Adrenal gland (tissue), 5 donors: Measurements from ENCODE around the gene QSER1.

Experiments used
- CTCF ChIP-seq, 6 experiments: fragments of 450-650 bp in 4 of 6; fragments of 200-600 bp in 2 of 6; sonication (generic) in 1 of 6; IDR thresholded peaks; 1 replicate in 5 of 6; 2 replicates in 1 of 6; pipeline versions ENCODE4 v1.5.1 to v1.8.0; 2016 to 2021; ENCODE audit warnings: antibody characterized with exemption in 6 of 6, mild to moderate bottlenecking in 2 of 6, moderate library complexity in 1 of 6
- POLR2A ChIP-seq, 2 donors: fragments of 450-650 bp; IDR thresholded peaks; one replicate each; pipeline ENCODE4 v1.6.1; 2017; ENCODE audit warnings: antibody characterized with exemption in 2 of 2, mild to moderate bottlenecking in 2 of 2, moderate library complexity in 1 of 2
- donor health status: DM: no; HTN: no; CAD: no.

- no peak for TF ChIP-seq CTCF (IDR thresholded peaks at IDR 0.05)
- no peak for TF ChIP-seq POLR2A (IDR thresholded peaks at IDR 0.05)
These were observed 805 bp upstream of the QSER1 start for GRCh38 chr11:32891657-32892354.
